ENCODE measurements around the gene CRB1. TPM values are rescaled to one million over a fixed set of nuclear protein-coding genes. Genes with fewer than 3 reads are reported as not detected.
"Not testable (repeated sequence)": the region's sequence is repeated elsewhere in the genome, so short reads cannot be mapped to it uniquely, and the experiment has no call there.

Gene CRB1
- total RNA-seq, 1 experiment from 2014 or later = not detected

- no peak for ATAC-seq
- no TSS peak for BruUV-seq (replicated peaks)
- POLR2A ChIA-PET = no interaction called here
Observed at GRCh38 chr1:197485790-197486189, 217.7 kb downstream of the CRB1 start.

GRCh38 chr1:197486946-197487345 lies 218.9 kb downstream of the CRB1 start:
- intact Hi-C loops (cut with micrococcal nuclease; ENCODE audit: unreplicated experiment) (no loop called here), in situ Hi-C loops (cut with HindIII; ENCODE audit: low pct_unique_long_range_greater_than_20kb, low sequenced_read_pairs) (no loop called here)
- DNase-seq (ENCODE audit: low read depth, low spot score) = no peak
- Histone ChIP-seq H3K27ac (ENCODE audit: low read length) (no peak overlapping the region), H3K9me3 (ENCODE audit: control insufficient read depth, insufficient read depth, low read depth, low read length) (no peaks in the 10 kb centered on the region), H3K4me3 (ENCODE audit: low read depth in 2 of 2, low read length in 2 of 2) (no peak overlapping the region), H3K27me3 (ENCODE audit: control insufficient read depth, insufficient read depth, low read length) (no peaks in the 10 kb centered on the region), H3K36me3 (ENCODE audit: control insufficient read depth, insufficient read depth, low read length) (no peaks in the 10 kb centered on the region), H3K4me1 (ENCODE audit: control insufficient read depth, insufficient read depth, low read length) (no peaks in the 10 kb centered on the region)
- ChIA-PET POLR2A (no interaction called here), CTCF (interaction anchor here (0.6 kb wide), 1 partner anchor 17 kb away, joined by 3 read pairs; no protein-coding TSS in a partner anchor)
- BruUV-seq (replicated peaks) = no TSS peak
- ATAC-seq = no peak
- TF ChIP-seq TCF7L2 (IDR thresholded peaks at IDR 0.05; ENCODE audit: low read depth, low read length) (no peak), REST (IDR thresholded peaks at IDR 0.05; ENCODE audit: insufficient read depth in 1 of 2, low read depth in 2 of 2, low read length in 1 of 2) (no peak), CTCF (IDR thresholded peaks at IDR 0.05) (no peak), POLR2AphosphoS5 (IDR thresholded peaks at IDR 0.05; ENCODE audit: low read depth, low read length) (no peak), SIN3A (IDR thresholded peaks at IDR 0.05; ENCODE audit: borderline replicate concordance, insufficient read depth, low read depth, low read length) (no peak)

More at GRCh38 chr1:197485790-197486189, 217.7 kb downstream of the CRB1 start:
- Histone ChIP-seq H3K9me3 (ENCODE audit: control insufficient read depth, insufficient read depth, low read depth, low read length) (no peaks in the 10 kb centered on the region), H3K36me3 (ENCODE audit: control insufficient read depth, insufficient read depth, low read length) (no peaks in the 10 kb centered on the region), H3K27me3 (ENCODE audit: control insufficient read depth, insufficient read depth, low read length) (no peaks in the 10 kb centered on the region), H3K4me3 (ENCODE audit: low read depth in 2 of 2, low read length in 2 of 2) (no peak overlapping the region), H3K4me1 (ENCODE audit: control insufficient read depth, insufficient read depth, low read length) (no peaks in the 10 kb centered on the region), H3K27ac (ENCODE audit: low read length) (no peak overlapping the region)
- DNase-seq (ENCODE audit: low read depth, low spot score) = no peak
- in situ Hi-C loops (cut with HindIII; ENCODE audit: low pct_unique_long_range_greater_than_20kb, low sequenced_read_pairs) = no loop called here
- TF ChIP-seq REST (IDR thresholded peaks at IDR 0.05; ENCODE audit: insufficient read depth in 1 of 2, low read depth in 2 of 2, low read length in 1 of 2) (no peak), SIN3A (IDR thresholded peaks at IDR 0.05; ENCODE audit: borderline replicate concordance, insufficient read depth, low read depth, low read length) (no peak), POLR2AphosphoS5 (IDR thresholded peaks at IDR 0.05; ENCODE audit: low read depth, low read length) (no peak), TCF7L2 (IDR thresholded peaks at IDR 0.05; ENCODE audit: low read depth, low read length) (no peak), CTCF (IDR thresholded peaks at IDR 0.05) (no peak)
- intact Hi-C loops (cut with micrococcal nuclease; ENCODE audit: unreplicated experiment) = no loop called here
- CTCF ChIA-PET = no interaction called here

- ATAC-seq; CTCF ChIA-PET; H3K4me3 ChIP-seq (ENCODE audit: low read depth in 2 of 2, low read length in 2 of 2); H3K4me1 ChIP-seq (ENCODE audit: control insufficient read depth, insufficient read depth, low read length); H3K27me3 ChIP-seq (ENCODE audit: control insufficient read depth, insufficient read depth, low read length); H3K27ac ChIP-seq (ENCODE audit: low read length); H3K9me3 ChIP-seq (ENCODE audit: control insufficient read depth, insufficient read depth, low read depth, low read length); BruUV-seq (replicated peaks); intact Hi-C loops (cut with micrococcal nuclease; ENCODE audit: unreplicated experiment); H3K36me3 ChIP-seq (ENCODE audit: control insufficient read depth, insufficient read depth, low read length); in situ Hi-C loops (cut with HindIII; ENCODE audit: low pct_unique_long_range_greater_than_20kb, low sequenced_read_pairs); DNase-seq (ENCODE audit: low read depth, low spot score): not testable (repeated sequence)
- POLR2A ChIA-PET = interaction anchor here (0.6 kb wide), 1 partner anchor 24 kb away, joined by 3 read pairs; no protein-coding TSS in a partner anchor
Observed at GRCh38 chr1:197491505-197491904, 223.5 kb downstream of the CRB1 start.

Data from Panc1 (cell line).